Body of pancreas (tissue), 4 donors: ENCODE measurements around the gene B3GNT4. TPM values are rescaled to one million over a fixed set of nuclear protein-coding genes. Genes with fewer than 3 reads are reported as not detected.
A peak's percentile ranks its signal among the peaks of the same experiment; 100 is the strongest.

Source experiments
- ATAC-seq: fragments of 150-250 bp; one replicate; pipeline ENCODE4 v1.9.1; 2016
- DNase-seq, 4 donors: peaks; one replicate each; pipeline ENCODE4 v3.0.0-alpha.2; 2019
- H3K27ac ChIP-seq, 4 donors: fragments of 200-600 bp; sonication (generic); 1 replicate in 3 of 4; 2 replicates in 1 of 4; pipeline versions ENCODE4 v1.5.1 to v1.6.1; 2016 to 2019; ENCODE audit warnings: mild to moderate bottlenecking in 1 of 4, mixed read lengths in 1 of 4, moderate library complexity in 1 of 4
- H3K27me3 ChIP-seq, 2 donors: fragments of 200-600 bp; sonication (generic); one replicate each; pipeline ENCODE4 v1.6.0; 2016; ENCODE audit warnings: mild to moderate bottlenecking in 1 of 2
- H3K36me3 ChIP-seq, 2 donors: fragments of 200-600 bp; sonication (generic); replicated peaks in 1 of 2; 2 replicates each; pipeline ENCODE4 v1.5.1; 2016; ENCODE audit warnings: low read depth in 2 of 2; ENCODE audit not compliant: insufficient read depth in 1 of 2
- H3K4me1 ChIP-seq: fragments of 200-600 bp; sonication (generic); one replicate; pipeline ENCODE4 v1.6.0; 2016
- H3K4me3 ChIP-seq, 2 donors: fragments of 200-600 bp; sonication (generic); 1 replicate in 1 of 2; 2 replicates in 1 of 2; pipeline ENCODE4 v1.5.1; 2016 to 2019
- H3K9me3 ChIP-seq, 3 donors: fragments of 200-600 bp; sonication (generic); 1 replicate in 2 of 3; 2 replicates in 1 of 3; pipeline ENCODE4 v1.5.1; 2016
- CTCF ChIP-seq, 7 experiments: fragments of 450-650 bp in 4 of 7; fragments of 200-600 bp in 3 of 7; sonication (generic) in 3 of 7; IDR thresholded peaks; one replicate each; pipeline ENCODE4 v1.5.1; 2016 to 2019; ENCODE audit warnings: antibody characterized with exemption in 7 of 7
- POLR2A ChIP-seq, 3 donors: fragments of 450-650 bp; IDR thresholded peaks; one replicate each; pipeline ENCODE4 v1.6.1; 2016; ENCODE audit warnings: antibody characterized with exemption in 3 of 3, mild to moderate bottlenecking in 2 of 3
- WGBS, 2 donors: methylation state at CpG; one replicate each; pipeline ENCODE4 v1.1.5; 2017; 5-methylcytosine and 5-hydroxymethylcytosine counted together
- intact Hi-C: fragments of 100-400 bp; cut with DNase I; formaldehyde crosslinking; loops from one replicate; pipeline ENCODE4 v1.15.1; 2023
- total RNA-seq, 2 donors: library from RNA; depleted of rRNA; stranded (reverse); fragments of >200 nt; gene quantifications; one replicate each; pipeline ENCODE4 v1.1.0, GENCODE V29; 2016

B3GNT4 gene
- total RNA-seq, 2 donors from 2014 or later, result not detected

GRCh38 chr12:122205053-122205925, 1.8 kb downstream of the B3GNT4 start:
- ATAC-seq (no peak), DNase-seq (no peak)
- no peaks in the 10 kb centered on the region for H3K9me3 ChIP-seq
- intact Hi-C loops, result no loop called here
- peaks cover 21% of the 10 kb centered on the region for H3K4me1 ChIP-seq
- TF ChIP-seq POLR2A (IDR thresholded peaks at IDR 0.05), result no peak
- TF ChIP-seq CTCF (IDR thresholded peaks at IDR 0.05), result no peak
- 46 to 54% methylated on average over 23 of the region's 23 CpGs for WGBS, 2 donors
- H3K27me3 ChIP-seq, result peaks cover 0 to 20% of the 10 kb centered on the region in 2 donors
- no peak overlapping the region for H3K27ac ChIP-seq
- H3K36me3 ChIP-seq, result peaks cover 3 to 4% of the 10 kb centered on the region in 2 donors
- no peak overlapping the region for H3K4me3 ChIP-seq

- 57 to 58% methylated on average over 24 to 27 of the region's 27 CpGs for WGBS, 2 donors
- peaks cover 3 to 4% of the 10 kb centered on the region in 2 donors for H3K36me3 ChIP-seq
- H3K4me1 ChIP-seq, result peaks cover 21% of the 10 kb centered on the region
- no peaks in the 10 kb centered on the region for H3K9me3 ChIP-seq
- no peak for ATAC-seq
- peak in 1 of 3 donors; percentile 4 for TF ChIP-seq POLR2A (IDR thresholded peaks at IDR 0.05)
- TF ChIP-seq CTCF (IDR thresholded peaks at IDR 0.05), result no peak
- peaks cover 0 to 17% of the 10 kb centered on the region in 2 donors for H3K27me3 ChIP-seq
- intact Hi-C loops, result no loop called here
- H3K27ac ChIP-seq, result no peak overlapping the region
- H3K4me3 ChIP-seq, result no peak overlapping the region
- DNase-seq, result no peak
Measured at GRCh38 chr12:122206111-122206881, 2.8 kb downstream of the B3GNT4 start.

- WGBS, 2 donors, result 95 to 100% methylated on average over 2 to 5 of the region's 8 CpGs
- intact Hi-C loops, result no loop called here
- H3K4me3 ChIP-seq, result no peak overlapping the region
- H3K27me3 ChIP-seq, result peaks cover 0 to 11% of the 10 kb centered on the region in 2 donors
- peaks cover 4 to 5% of the 10 kb centered on the region in 2 donors for H3K36me3 ChIP-seq
- H3K4me1 ChIP-seq, result peaks cover 21% of the 10 kb centered on the region
- no peak overlapping the region for H3K27ac ChIP-seq
- no peaks in the 10 kb centered on the region for H3K9me3 ChIP-seq
- DNase-seq, result no peak
- TF ChIP-seq POLR2A (IDR thresholded peaks at IDR 0.05), result no peak
- no peak for TF ChIP-seq CTCF (IDR thresholded peaks at IDR 0.05)
- no peak for ATAC-seq
Measured at GRCh38 chr12:122206976-122207375, 3.5 kb downstream of the B3GNT4 start.

- 73 to 76% methylated on average over 7 to 8 of the region's 8 CpGs for WGBS, 2 donors
- no peak for DNase-seq
- no peak for ATAC-seq
- TF ChIP-seq CTCF (IDR thresholded peaks at IDR 0.05), result no peak
- Histone ChIP-seq H3K4me3 (no peak overlapping the region), H3K27ac (no peak overlapping the region), H3K9me3 (no peaks in the 10 kb centered on the region), H3K36me3 (peaks cover 4 to 5% of the 10 kb centered on the region in 2 donors), H3K27me3 (peaks cover 0 to 11% of the 10 kb centered on the region in 2 donors), H3K4me1 (peaks cover 21% of the 10 kb centered on the region)
- intact Hi-C loops, result no loop called here
Measured at GRCh38 chr12:122207391-122207790, 3.9 kb downstream of the B3GNT4 start.
